ENCODE data around the gene ANO1.
"Not testable (repeated sequence)": the region's sequence is repeated elsewhere in the genome, so short reads cannot be mapped to it uniquely, and the experiment has no call there.

GRCh38 chr11:70217388-70217787, 139.3 kb downstream of the ANO1 start:
- TF ChIP-seq ZBTB33 (IDR thresholded peaks at IDR 0.05); CTCF (IDR thresholded peaks at IDR 0.05; ENCODE audit: low read depth, low read length, missing input control); REST (IDR thresholded peaks at IDR 0.05); TAF1 (conservative IDR thresholded peaks at IDR 0.05); ATF3 (IDR thresholded peaks at IDR 0.05); YY1 (IDR thresholded peaks at IDR 0.05); NR2F2 (IDR thresholded peaks at IDR 0.05); JUND (IDR thresholded peaks at IDR 0.05); FOXA1 (IDR thresholded peaks at IDR 0.05): not testable (repeated sequence)

Data from liver (tissue), 3 donors.